Adipocyte (in vitro differentiated cells): ENCODE results near the gene LRMDA.

Source experiments
- DNase-seq: peaks from one replicate; pipeline ENCODE4 v3.0.0-alpha.2; 2015; ENCODE audit warnings: low read depth
- H3K27me3 ChIP-seq: replicated peaks from 2 replicates; pipeline ENCODE4 v1.7.0; 2013; ENCODE audit warnings: mild to moderate bottlenecking, low read length, moderate library complexity; ENCODE audit not compliant: control insufficient read depth, insufficient read depth
- H3K36me3 ChIP-seq: 2 replicates; pipeline ENCODE4 v1.7.0; 2013; ENCODE audit warnings: low read length, mild to moderate bottlenecking, moderate library complexity; ENCODE audit not compliant: control insufficient read depth, insufficient read depth, severe bottlenecking
- H3K4me1 ChIP-seq: 2 replicates; pipeline ENCODE4 v1.7.0; 2013; ENCODE audit warnings: mild to moderate bottlenecking, low read length, moderate library complexity; ENCODE audit not compliant: control insufficient read depth, insufficient read depth
- H3K4me3 ChIP-seq: 2 replicates; pipeline ENCODE4 v1.7.0; 2013; ENCODE audit warnings: mild to moderate bottlenecking, low read length, moderate library complexity
- H3K9ac ChIP-seq: 2 replicates; pipeline ENCODE4 v1.7.0; 2013; ENCODE audit warnings: mild to moderate bottlenecking, low read length, moderate library complexity
- H3K9me3 ChIP-seq: 2 replicates; pipeline ENCODE4 v1.7.0; 2013; ENCODE audit warnings: mild to moderate bottlenecking, low read length, moderate library complexity; ENCODE audit not compliant: control insufficient read depth

LRMDA gene

GRCh38 chr10:75694269-75694668 lies 262.8 kb downstream of the LRMDA start:
- no peaks in the 10 kb centered on the region for H3K36me3 ChIP-seq
- DNase-seq, result no peak
- no peak overlapping the region for H3K4me3 ChIP-seq
- peaks cover 21% of the 10 kb centered on the region for H3K9me3 ChIP-seq
- H3K27me3 ChIP-seq, result no peaks in the 10 kb centered on the region
- H3K4me1 ChIP-seq, result no peaks in the 10 kb centered on the region
- no peak overlapping the region for H3K9ac ChIP-seq

DNA sequence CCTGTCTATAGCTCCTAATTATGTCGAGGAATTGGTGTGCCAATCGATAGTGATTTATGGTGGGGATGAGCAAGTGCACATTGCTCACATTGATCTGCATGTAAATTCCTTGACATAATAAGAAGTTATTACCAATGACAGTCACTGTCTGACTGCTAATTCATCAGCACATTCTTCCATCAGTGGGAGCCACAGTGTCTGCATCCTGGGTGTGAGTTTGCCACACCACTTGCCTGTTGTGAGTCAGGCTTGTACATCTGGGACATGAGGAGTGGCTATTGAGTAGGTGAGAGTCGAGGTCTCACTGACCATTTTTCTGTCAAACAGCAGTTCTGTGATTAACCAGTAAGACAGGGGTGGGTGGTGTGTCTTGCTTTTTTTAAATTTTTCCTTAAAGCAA lies 263.4 kb downstream of the LRMDA start:
- no peaks in the 10 kb centered on the region for H3K4me1 ChIP-seq
- no peak overlapping the region for H3K9ac ChIP-seq
- DNase-seq, result no peak
- no peaks in the 10 kb centered on the region for H3K27me3 ChIP-seq
- H3K4me3 ChIP-seq, result no peak overlapping the region
- peaks cover 27% of the 10 kb centered on the region for H3K9me3 ChIP-seq
- H3K36me3 ChIP-seq, result no peaks in the 10 kb centered on the region

GRCh38 chr10:75695994-75696393 lies 264.6 kb downstream of the LRMDA start:
- H3K9ac ChIP-seq, result no peak overlapping the region
- no peaks in the 10 kb centered on the region for H3K4me1 ChIP-seq
- no peak overlapping the region for H3K4me3 ChIP-seq
- no peaks in the 10 kb centered on the region for H3K36me3 ChIP-seq
- no peaks in the 10 kb centered on the region for H3K27me3 ChIP-seq
- H3K9me3 ChIP-seq, result peaks cover 28% of the 10 kb centered on the region
- DNase-seq, result no peak

DNA sequence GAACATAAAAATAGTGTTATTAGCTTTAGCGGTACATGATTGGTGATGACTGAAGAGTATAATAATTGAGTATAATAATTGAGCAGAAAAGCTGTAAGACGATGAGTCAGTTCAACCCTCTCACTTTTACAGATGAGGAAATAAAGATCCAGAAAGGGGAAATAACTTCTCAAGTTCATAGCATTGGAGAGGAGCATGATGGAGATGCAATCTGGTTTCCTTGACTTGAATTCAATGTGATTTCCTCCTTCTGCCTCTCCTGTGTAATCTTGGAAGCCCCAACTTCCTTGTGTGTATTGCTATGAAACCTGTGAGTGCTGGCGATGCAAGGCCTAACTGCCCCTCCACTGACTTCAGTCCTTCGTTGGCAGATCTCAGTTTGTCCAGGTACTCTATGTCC lies 265.1 kb downstream of the LRMDA start:
- H3K4me1 ChIP-seq, result no peaks in the 10 kb centered on the region
- H3K9ac ChIP-seq, result no peak overlapping the region
- DNase-seq, result no peak
- H3K27me3 ChIP-seq, result no peaks in the 10 kb centered on the region
- H3K9me3 ChIP-seq, result peaks cover 28% of the 10 kb centered on the region
- H3K36me3 ChIP-seq, result no peaks in the 10 kb centered on the region
- no peak overlapping the region for H3K4me3 ChIP-seq

DNA sequence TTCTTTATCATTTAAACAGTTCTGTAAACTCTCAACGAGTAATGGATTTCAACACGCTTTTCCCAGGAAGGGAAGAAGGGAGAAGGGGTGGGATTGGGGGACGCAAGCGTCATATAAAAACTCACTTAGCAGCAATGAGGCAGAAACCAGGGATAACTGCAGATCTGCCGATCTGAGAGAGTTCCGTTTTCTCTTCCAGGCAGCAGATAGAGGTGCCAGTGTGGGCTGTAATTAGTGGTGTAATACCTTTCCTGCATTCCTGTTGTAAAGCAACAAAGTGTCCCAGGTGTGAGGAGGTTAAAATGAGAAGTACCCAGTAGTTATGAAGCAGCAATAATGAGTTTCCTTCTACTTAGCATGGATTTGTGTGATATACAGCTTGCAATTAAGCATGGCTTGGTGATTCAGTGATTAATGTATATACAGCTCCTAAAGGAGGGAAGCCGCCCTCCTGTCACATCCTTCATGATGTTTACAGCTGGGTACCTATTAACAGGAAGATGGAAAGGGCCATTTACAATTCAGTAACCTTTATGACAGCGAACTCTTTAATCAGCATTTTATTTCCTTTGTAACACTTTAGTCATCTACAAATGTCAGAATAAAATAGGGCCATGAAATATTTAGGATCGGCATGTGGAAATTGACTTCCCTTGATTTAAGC lies 271.9 kb downstream of the LRMDA start:
- Histone ChIP-seq H3K9ac (no peak overlapping the region), H3K4me1 (no peaks in the 10 kb centered on the region), H3K9me3 (peaks cover 16% of the 10 kb centered on the region), H3K27me3 (no peaks in the 10 kb centered on the region), H3K4me3 (no peak overlapping the region), H3K36me3 (no peaks in the 10 kb centered on the region)
- no peak for DNase-seq

DNA sequence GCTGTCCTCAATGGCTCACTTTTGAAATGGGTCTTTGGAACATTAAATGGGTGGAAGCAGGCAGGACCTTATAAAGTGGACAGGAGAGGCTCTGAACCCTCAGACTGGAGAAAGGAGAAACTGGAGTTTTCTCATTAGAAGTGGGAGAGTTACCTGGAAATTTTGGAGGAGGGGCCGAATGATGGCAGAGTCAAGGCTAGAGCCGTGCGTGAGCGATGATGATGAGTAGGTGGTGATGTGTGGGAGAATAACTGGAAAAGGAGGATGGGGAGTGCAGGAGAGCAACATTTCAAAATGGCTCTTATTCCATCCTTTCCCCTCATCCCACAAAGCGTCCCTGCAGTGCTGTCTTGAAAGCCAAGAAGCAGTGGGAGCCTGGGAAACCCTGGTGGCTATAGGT lies 274.0 kb downstream of the LRMDA start:
- Histone ChIP-seq H3K4me1 (no peaks in the 10 kb centered on the region), H3K4me3 (no peak overlapping the region)

DNA sequence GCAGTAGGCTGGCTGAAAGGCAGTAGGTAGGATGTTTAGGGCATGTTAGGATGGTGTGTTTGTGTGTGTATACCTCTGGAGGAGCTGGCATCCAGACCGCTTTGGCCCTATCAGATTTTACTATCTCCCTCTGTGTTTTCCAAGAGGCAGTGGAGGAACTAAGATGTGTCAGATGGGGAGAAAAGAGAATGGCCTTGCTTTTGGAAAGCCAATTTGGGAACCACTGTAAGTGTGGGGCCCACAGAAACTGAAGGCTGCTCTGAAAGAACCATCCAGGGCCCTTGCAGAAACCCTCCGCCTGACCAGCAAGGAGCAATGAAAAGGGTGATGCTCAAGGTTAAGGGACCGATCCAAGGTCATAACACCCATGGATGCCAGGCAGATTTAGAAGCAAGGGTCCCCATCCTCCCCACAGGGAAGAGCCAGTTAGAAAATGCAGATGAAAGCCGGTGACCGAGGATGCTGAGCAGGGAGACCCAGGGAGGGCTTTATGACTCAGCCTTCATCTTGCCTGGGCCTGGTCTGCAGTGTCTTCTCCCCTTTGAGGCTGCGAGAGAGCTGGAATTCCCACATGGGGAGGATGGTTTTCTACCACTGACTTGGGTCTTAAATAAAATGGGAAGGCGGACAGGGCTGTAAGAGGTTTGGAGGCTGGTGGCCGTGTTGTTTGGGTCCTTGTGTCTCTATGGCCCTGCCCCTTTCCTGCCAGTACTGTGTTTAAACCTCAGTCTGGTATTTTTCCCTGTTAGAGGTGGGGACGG lies 275.8 kb downstream of the LRMDA start:
- no peak overlapping the region for H3K9ac ChIP-seq
- H3K9me3 ChIP-seq, result no peaks in the 10 kb centered on the region
- no peak overlapping the region for H3K4me3 ChIP-seq
- H3K4me1 ChIP-seq, result no peaks in the 10 kb centered on the region
- H3K27me3 ChIP-seq, result no peaks in the 10 kb centered on the region
- DNase-seq, result no peak
- H3K36me3 ChIP-seq, result no peaks in the 10 kb centered on the region

More for the DNA sequence above, 274.0 kb downstream of the LRMDA start:
- H3K27me3 ChIP-seq, result no peaks in the 10 kb centered on the region
- H3K36me3 ChIP-seq, result no peaks in the 10 kb centered on the region
- no peak for DNase-seq
- H3K9me3 ChIP-seq, result no peaks in the 10 kb centered on the region
- H3K9ac ChIP-seq, result no peak overlapping the region

GRCh38 chr10:75708060-75708459 lies 276.6 kb downstream of the LRMDA start:
- Histone ChIP-seq H3K4me1 (no peaks in the 10 kb centered on the region), H3K4me3 (no peak overlapping the region), H3K27me3 (no peaks in the 10 kb centered on the region), H3K9ac (no peak overlapping the region), H3K9me3 (no peaks in the 10 kb centered on the region), H3K36me3 (no peaks in the 10 kb centered on the region)
- DNase-seq, result no peak

GRCh38 chr10:75709245-75709644 lies 277.8 kb downstream of the LRMDA start:
- no peak for DNase-seq
- no peaks in the 10 kb centered on the region for H3K4me1 ChIP-seq
- H3K4me3 ChIP-seq, result no peak overlapping the region

DNA sequence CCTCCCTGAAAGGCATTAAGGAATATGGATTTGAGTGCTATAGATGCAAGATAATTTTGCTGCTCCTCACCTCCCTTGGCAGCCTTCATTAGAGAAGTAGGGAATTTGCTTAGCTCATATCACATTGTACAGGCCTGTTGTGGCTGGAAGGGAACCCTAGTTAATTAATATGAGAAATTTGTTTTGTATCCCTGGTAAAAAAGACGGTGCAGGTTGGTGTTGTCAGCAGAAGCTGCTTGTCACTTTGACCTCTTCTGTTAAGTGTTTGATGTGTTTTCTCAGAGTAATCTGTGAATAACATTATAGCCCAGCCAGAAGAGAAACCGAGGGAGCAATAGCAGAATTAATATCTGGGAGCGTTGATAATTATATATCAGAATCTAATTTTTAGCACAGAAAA lies 278.4 kb downstream of the LRMDA start:
- no peaks in the 10 kb centered on the region for H3K4me1 ChIP-seq
- H3K27me3 ChIP-seq, result no peaks in the 10 kb centered on the region
- H3K9ac ChIP-seq, result no peak overlapping the region
- H3K4me3 ChIP-seq, result no peak overlapping the region
- H3K9me3 ChIP-seq, result no peaks in the 10 kb centered on the region
- H3K36me3 ChIP-seq, result no peaks in the 10 kb centered on the region
- DNase-seq, result no peak

More at GRCh38 chr10:75709245-75709644, 277.8 kb downstream of the LRMDA start:
- Histone ChIP-seq H3K27me3 (no peaks in the 10 kb centered on the region), H3K36me3 (no peaks in the 10 kb centered on the region), H3K9ac (no peak overlapping the region), H3K9me3 (no peaks in the 10 kb centered on the region)

DNA sequence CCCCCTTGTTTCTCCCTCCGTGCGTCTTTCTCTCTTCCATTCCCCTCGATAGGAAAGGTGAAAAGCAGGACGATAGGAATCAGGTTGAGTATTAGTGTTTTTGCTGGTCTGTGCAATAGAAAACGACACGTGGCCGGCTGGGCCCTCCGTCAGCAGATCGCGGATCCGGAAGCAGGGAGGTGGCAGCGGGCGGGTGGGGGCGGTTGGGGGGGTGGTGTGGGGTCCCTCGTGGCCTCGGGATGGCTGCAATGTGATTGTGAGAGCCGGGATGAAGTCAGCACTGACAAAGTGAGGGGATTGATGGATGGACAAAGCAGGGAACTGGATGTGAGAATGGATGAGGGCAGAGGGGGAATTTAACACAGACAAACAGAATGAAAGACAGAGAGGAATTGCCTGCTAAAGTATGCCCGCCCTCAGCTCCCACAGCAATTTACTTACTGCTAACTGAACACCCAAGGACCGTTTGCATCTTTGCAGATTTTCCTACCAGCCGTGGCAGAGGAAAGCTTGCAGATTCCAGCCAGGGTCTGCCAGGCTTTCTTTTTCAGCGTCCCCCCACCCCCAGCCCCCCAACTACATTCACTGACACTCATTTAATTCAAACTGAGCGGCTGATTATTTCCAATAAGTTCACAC lies 280.9 kb downstream of the LRMDA start:
- no peak overlapping the region for H3K4me3 ChIP-seq
- H3K9me3 ChIP-seq, result no peaks in the 10 kb centered on the region
- H3K4me1 ChIP-seq, result no peaks in the 10 kb centered on the region
- DNase-seq, result no peak
- H3K27me3 ChIP-seq, result no peaks in the 10 kb centered on the region
- H3K9ac ChIP-seq, result no peak overlapping the region
- H3K36me3 ChIP-seq, result no peaks in the 10 kb centered on the region
